ENCODE data around the gene RPH3AL.

GRCh38 chr17:226108-227077 lies 126.2 kb downstream of the RPH3AL start:
- TF ChIP-seq ZNF384 (IDR thresholded peaks at IDR 0.05; ENCODE audit: borderline replicate concordance, low read depth, low read length) = no peak
- TF ChIP-seq, protein P1, sequence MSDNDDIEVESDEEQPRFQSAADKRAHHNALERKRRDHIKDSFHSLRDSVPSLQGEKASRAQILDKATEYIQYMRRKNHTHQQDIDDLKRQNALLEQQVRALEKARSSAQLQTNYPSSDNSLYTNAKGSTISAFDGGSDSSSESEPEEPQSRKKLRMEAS (IDR thresholded peaks at IDR 0.05; ENCODE audit: low read depth, low read length) = no peak
- no peak for TF ChIP-seq FOXM1 (IDR thresholded peaks at IDR 0.05; ENCODE audit: low read depth, low read length)
- TF ChIP-seq MYC (IDR thresholded peaks at IDR 0.05; ENCODE audit: insufficient read depth, insufficient read length, insufficient replicate concordance, low read length, severe bottlenecking) = no peak
- no peak for TF ChIP-seq CTCF (IDR thresholded peaks at IDR 0.05 in 2 of 3, conservative IDR thresholded peaks at IDR 0.05 in 1 of 3; ENCODE audit: control insufficient read depth in 2 of 3, extremely low read depth in 1 of 3, insufficient read depth in 1 of 3, low read depth in 3 of 3, low read length in 3 of 3)
- no peak for TF ChIP-seq IRF5 (IDR thresholded peaks at IDR 0.05; ENCODE audit: borderline replicate concordance)
- no peak for TF ChIP-seq SUZ12 (IDR thresholded peaks at IDR 0.05; ENCODE audit: unreplicated experiment)
- TF ChIP-seq EZH2 (IDR thresholded peaks at IDR 0.05; ENCODE audit: borderline replicate concordance, control insufficient read depth, low read depth, low read length) = no peak
- TF ChIP-seq SPI1 (IDR thresholded peaks at IDR 0.05; ENCODE audit: borderline replicate concordance, insufficient read depth, low read depth, low read length) = no peak
- no peak for TF ChIP-seq ZNF274 (IDR thresholded peaks at IDR 0.05; ENCODE audit: insufficient read depth, insufficient read length)
- TF ChIP-seq MEF2A (IDR thresholded peaks at IDR 0.05; ENCODE audit: insufficient read depth, low read depth, low read length) = no peak
- TF ChIP-seq TAF1 (IDR thresholded peaks at IDR 0.05; ENCODE audit: borderline replicate concordance, low read depth, low read length) = no peak
- no peak for TF ChIP-seq JUNB (IDR thresholded peaks at IDR 0.05)
